Neural crest cell (in vitro differentiated cells): ENCODE measurements around the gene GRIN1. TPM values are rescaled to one million over a fixed set of nuclear protein-coding genes. Genes with fewer than 3 reads are reported as not detected.
A peak's percentile ranks its signal among the peaks of the same experiment; 100 is the strongest.
"Not testable (repeated sequence)": the region's sequence is repeated elsewhere in the genome, so short reads cannot be mapped to it uniquely, and the experiment has no call there.

Experiments
- DNase-seq: peaks from one replicate; pipeline ENCODE4 v3.0.0; 2021; ENCODE audit warnings: low read depth, mixed read lengths, low spot score
- H3K27ac Mint-ChIP-seq: one replicate; pipeline ENCODE4 v1.8.0; 2021; ENCODE audit warnings: mild to moderate bottlenecking, mixed read lengths; ENCODE audit not compliant: unreplicated experiment
- H3K27me3 Mint-ChIP-seq: 2 replicates; pipeline ENCODE4 v1.8.0; 2021; ENCODE audit warnings: low read depth, mild to moderate bottlenecking, mixed read lengths
- H3K36me3 Mint-ChIP-seq: 2 replicates; pipeline ENCODE4 v1.8.0; 2021; ENCODE audit warnings: low read depth, mild to moderate bottlenecking, mixed read lengths
- H3K4me1 Mint-ChIP-seq: 2 replicates; pipeline ENCODE4 v1.8.0; 2021; ENCODE audit warnings: mixed read lengths
- H3K4me3 Mint-ChIP-seq: one replicate; pipeline ENCODE4 v1.8.0; 2021; ENCODE audit warnings: mild to moderate bottlenecking, mixed read lengths
- H3K9me3 Mint-ChIP-seq: 2 replicates; pipeline ENCODE4 v1.8.0; 2021; ENCODE audit warnings: mixed read lengths
- CTCF ChIP-seq: fragments of 200-600 bp; sonication (generic); conservative IDR thresholded peaks from 2 replicates; pipeline ENCODE4 v1.5.0; 2021; ENCODE audit warnings: antibody characterized with exemption, mild to moderate bottlenecking
- total RNA-seq: library from RNA; stranded (reverse); gene quantifications from 2 replicates; pipeline ENCODE4 v1.2.1, GENCODE V29; 2021

GRIN1 gene
- total RNA-seq, 1 donor from 2014 or later, result 0.44 TPM

GRCh38 chr9:137116728-137117127, 22.2 kb upstream of the GRIN1 start:
- Mint-ChIP-seq H3K9me3 (no peaks in the 10 kb centered on the region), H3K4me1 (no peaks in the 10 kb centered on the region), H3K36me3 (no peaks in the 10 kb centered on the region), H3K27me3 (peaks cover 17% of the 10 kb centered on the region), H3K27ac (no peak overlapping the region), H3K4me3 (peak overlapping the region; percentile 54)
- no peak for TF ChIP-seq CTCF
- no peak for DNase-seq

GRCh38 chr9:137117269-137117731, 21.7 kb upstream of the GRIN1 start:
- Mint-ChIP-seq H3K4me1 (no peaks in the 10 kb centered on the region), H3K4me3 (no peak overlapping the region), H3K27ac (no peak overlapping the region), H3K9me3 (no peaks in the 10 kb centered on the region), H3K36me3 (no peaks in the 10 kb centered on the region), H3K27me3 (peaks cover 17% of the 10 kb centered on the region)
- TF ChIP-seq CTCF, result no peak
- DNase-seq, result no peak

GRCh38 chr9:137118092-137118603, 20.8 kb upstream of the GRIN1 start:
- H3K36me3 Mint-ChIP-seq, H3K9me3 Mint-ChIP-seq, DNase-seq, H3K4me1 Mint-ChIP-seq, H3K27ac Mint-ChIP-seq, H3K4me3 Mint-ChIP-seq: not testable (repeated sequence)
- peaks cover 14% of the 10 kb centered on the region for H3K27me3 Mint-ChIP-seq

- not testable (repeated sequence) for H3K27ac Mint-ChIP-seq, H3K36me3 Mint-ChIP-seq, H3K27me3 Mint-ChIP-seq, H3K9me3 Mint-ChIP-seq, DNase-seq, H3K4me1 Mint-ChIP-seq
- H3K4me3 Mint-ChIP-seq, result peak overlapping the region; percentile 39
Observed at GRCh38 chr9:137121927-137122795, 16.8 kb upstream of the GRIN1 start.

- not testable (repeated sequence) for H3K9me3 Mint-ChIP-seq, H3K27ac Mint-ChIP-seq, H3K4me3 Mint-ChIP-seq, H3K27me3 Mint-ChIP-seq, DNase-seq, H3K36me3 Mint-ChIP-seq
- peaks cover 13% of the 10 kb centered on the region for H3K4me1 Mint-ChIP-seq
Observed at GRCh38 chr9:137122796-137123467, 16.0 kb upstream of the GRIN1 start.

- Mint-ChIP-seq H3K27ac (no peak overlapping the region), H3K36me3 (no peaks in the 10 kb centered on the region), H3K27me3 (no peaks in the 10 kb centered on the region), H3K9me3 (no peaks in the 10 kb centered on the region), H3K4me3 (no peak overlapping the region), H3K4me1 (peaks cover 18% of the 10 kb centered on the region)
- no peak for DNase-seq
- TF ChIP-seq CTCF, result no peak
Observed at GRCh38 chr9:137123468-137123837, 15.5 kb upstream of the GRIN1 start.

GRCh38 chr9:137123952-137124462, 14.9 kb upstream of the GRIN1 start:
- not testable (repeated sequence) for H3K4me3 Mint-ChIP-seq, H3K27me3 Mint-ChIP-seq, H3K9me3 Mint-ChIP-seq, DNase-seq, H3K27ac Mint-ChIP-seq, H3K36me3 Mint-ChIP-seq
- peaks cover 23% of the 10 kb centered on the region for H3K4me1 Mint-ChIP-seq
